BE2C (cell line): ENCODE measurements around the gene BCAP31.

Experiments used
- DNase-seq: peaks from one replicate; pipeline ENCODE4 v3.0.0-alpha.2; 2020
- H3K27me3 ChIP-seq: fragments of 250-450 bp; sonication (Bioruptor Pico); 2 replicates; pipeline ENCODE4 v1.5.1; 2020; ENCODE audit warnings: mild to moderate bottlenecking
- H3K36me3 ChIP-seq: fragments of 250-450 bp; sonication (Bioruptor Pico); 2 replicates; pipeline ENCODE4 v1.5.1; 2020; ENCODE audit warnings: mild to moderate bottlenecking
- H3K4me1 ChIP-seq: fragments of 250-450 bp; sonication (Bioruptor Pico); 2 replicates; pipeline ENCODE4 v1.5.1; 2020
- H3K4me3 ChIP-seq: 2 replicates; pipeline ENCODE4 v1.5.1; 2011; ENCODE audit warnings: low read depth, low read length
- H3K9me3 ChIP-seq: fragments of 250-450 bp; sonication (Bioruptor Pico); 2 replicates; pipeline ENCODE4 v1.5.1; 2020
- TF ChIP-seq, protein P1 (sequence below): IDR thresholded peaks from 2 replicates; pipeline ENCODE4 v1.5.1; 2012; ENCODE audit warnings: mild to moderate bottlenecking, low read depth, low read length

The BCAP31 gene

DNA sequence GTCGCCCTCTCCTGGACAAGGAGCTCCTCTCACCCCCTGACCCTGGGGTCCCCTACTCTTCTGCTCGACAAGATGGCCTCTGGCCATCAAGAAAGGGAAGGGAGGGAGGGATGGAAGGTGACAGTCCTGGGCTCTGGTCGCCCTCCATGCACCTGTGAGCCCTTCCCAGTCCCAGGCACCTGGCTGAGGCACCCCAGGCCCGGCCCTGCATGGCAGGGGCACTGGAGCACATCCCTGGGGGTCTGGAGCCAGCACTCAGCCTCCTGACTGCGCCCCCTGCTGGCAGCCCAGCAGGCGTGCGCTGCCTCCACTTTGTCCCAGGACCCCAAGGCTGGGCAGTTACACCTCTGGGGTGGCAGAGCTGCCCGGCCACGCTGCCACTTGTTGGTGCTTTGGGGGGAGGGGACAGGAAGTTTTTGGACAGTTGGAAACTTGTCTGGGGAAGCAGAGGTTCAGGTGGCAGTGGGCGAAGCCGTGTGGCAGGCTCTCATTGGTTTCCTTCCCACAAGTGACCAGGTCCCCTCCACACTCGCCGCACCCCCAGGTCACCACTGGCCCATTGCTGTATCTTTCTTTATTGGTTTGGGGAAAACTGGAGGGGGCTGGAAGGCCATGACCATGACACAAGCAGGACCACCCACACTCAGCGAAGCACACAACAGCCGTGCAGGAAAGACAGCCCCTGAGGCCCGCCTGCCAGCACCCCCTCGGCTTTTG, 54.9 kb downstream of the BCAP31 start:
- DNase-seq = peak; percentile 50
- Histone ChIP-seq H3K27me3 (no peaks in the 10 kb centered on the region), H3K36me3 (no peaks in the 10 kb centered on the region), H3K4me3 (no peak overlapping the region), H3K9me3 (no peaks in the 10 kb centered on the region), H3K4me1 (0 out of 2 replicates have a peak, but pooled peaks cover 3% of the 10 kb centered on the region)
- TF ChIP-seq, protein P1, sequence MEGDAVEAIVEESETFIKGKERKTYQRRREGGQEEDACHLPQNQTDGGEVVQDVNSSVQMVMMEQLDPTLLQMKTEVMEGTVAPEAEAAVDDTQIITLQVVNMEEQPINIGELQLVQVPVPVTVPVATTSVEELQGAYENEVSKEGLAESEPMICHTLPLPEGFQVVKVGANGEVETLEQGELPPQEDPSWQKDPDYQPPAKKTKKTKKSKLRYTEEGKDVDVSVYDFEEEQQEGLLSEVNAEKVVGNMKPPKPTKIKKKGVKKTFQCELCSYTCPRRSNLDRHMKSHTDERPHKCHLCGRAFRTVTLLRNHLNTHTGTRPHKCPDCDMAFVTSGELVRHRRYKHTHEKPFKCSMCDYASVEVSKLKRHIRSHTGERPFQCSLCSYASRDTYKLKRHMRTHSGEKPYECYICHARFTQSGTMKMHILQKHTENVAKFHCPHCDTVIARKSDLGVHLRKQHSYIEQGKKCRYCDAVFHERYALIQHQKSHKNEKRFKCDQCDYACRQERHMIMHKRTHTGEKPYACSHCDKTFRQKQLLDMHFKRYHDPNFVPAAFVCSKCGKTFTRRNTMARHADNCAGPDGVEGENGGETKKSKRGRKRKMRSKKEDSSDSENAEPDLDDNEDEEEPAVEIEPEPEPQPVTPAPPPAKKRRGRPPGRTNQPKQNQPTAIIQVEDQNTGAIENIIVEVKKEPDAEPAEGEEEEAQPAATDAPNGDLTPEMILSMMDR = peak; percentile 62

DNA sequence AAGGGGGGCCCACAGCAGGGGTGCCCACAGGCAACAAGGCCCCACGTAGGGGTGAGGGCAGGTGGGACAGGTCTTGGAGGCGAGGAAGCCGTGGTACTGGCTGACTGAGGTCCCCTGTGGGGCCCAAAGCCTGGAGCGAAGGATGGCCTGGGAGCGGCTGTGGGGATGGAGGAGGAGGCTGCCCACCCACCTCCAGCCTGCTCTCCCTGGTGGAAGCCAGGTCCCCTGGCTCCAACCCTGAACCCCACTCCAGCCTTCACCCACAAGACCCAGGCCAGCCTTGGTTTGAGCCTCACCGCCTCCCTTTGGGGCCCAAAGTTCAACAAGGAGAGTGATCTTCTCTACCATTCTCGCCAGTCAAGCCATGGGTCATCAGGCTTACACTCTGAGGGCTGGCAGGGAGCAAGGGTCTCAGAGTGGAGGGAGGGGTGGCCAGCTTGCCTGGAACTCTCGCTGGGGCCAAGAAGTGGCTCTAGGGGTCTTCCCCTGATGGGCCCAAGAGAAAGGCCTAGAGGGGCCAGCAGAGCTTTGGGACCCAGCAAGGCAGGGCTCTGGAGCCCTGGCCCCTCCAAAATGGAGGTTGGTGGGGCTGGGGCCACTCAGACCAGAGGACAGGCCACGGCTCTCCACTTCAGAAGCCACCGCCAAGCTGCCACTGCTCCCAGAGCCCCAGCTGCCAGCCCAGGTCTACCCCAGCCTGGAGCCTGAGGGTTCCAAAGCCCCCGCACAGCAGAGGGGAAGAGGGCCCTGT, 55.6 kb downstream of the BCAP31 start:
- no peak for DNase-seq
- no peak overlapping the region for H3K4me3 ChIP-seq
- no peaks in the 10 kb centered on the region for H3K36me3 ChIP-seq
- no peaks in the 10 kb centered on the region for H3K27me3 ChIP-seq
- H3K4me1 ChIP-seq = 0 out of 2 replicates have a peak, but pooled peaks cover 3% of the 10 kb centered on the region
- TF ChIP-seq, protein P1 = no peak
- H3K9me3 ChIP-seq = no peaks in the 10 kb centered on the region

DNA sequence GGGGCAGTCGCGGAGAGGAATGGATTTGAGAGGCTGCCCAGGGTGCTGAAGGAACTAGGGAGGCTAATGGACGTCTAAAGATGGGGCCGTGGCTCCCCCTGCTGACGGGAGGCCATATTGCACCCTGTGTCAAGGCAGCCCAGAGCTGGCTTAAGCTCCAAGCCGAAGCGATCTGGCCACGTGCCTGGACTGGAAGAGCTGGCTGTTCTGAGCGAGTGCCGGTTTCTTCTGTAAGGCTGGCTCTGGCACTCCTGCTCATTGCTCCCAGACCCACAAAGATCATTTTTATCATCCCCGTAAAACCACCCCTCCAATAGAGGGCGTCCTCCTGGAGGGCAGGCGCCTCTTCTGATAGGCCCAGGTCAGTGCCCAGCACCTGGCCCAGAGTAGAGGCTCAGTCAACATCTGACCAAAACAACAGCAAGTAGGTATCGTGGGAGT, 56.2 kb downstream of the BCAP31 start:
- peak overlapping the region; percentile 34 for H3K4me3 ChIP-seq

DNA sequence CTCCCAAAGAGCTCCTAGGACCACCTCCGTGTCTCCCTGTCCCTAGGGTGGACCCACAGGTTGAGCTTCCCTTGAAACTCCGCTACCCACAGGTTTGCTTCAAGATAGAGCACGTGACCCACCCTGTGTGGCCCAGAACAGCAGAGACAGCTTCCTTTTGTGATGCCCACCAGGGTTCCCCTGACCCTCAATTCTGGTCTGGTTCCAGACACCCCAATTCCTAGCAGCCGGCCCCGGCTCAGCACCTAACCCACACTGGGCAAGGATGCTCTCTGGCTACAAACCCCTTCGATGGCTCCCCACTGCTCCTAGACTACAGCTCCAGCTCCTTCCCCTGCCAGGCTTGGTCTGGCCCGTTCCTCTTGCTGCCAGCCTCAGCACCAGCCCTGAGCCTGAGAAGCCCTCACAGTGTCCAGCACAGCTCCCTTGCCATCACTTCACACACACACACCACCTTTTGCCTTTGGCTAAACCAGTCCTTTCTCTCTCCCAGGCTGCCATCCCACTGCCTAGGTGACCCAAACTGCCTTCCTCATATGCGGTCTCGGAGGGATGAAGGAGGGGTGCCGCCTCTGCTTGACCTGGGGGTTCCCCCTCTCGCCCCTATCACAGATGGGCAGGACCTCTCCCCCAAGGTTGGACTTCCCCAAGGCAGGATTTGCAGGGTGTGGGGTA, 56.8 kb downstream of the BCAP31 start:
- TF ChIP-seq, protein P1 = no peak
- Histone ChIP-seq H3K9me3 (no peaks in the 10 kb centered on the region), H3K27me3 (no peaks in the 10 kb centered on the region), H3K4me3 (peak overlapping the region; percentile 34), H3K4me1 (0 out of 2 replicates have a peak, but pooled peaks cover 3% of the 10 kb centered on the region), H3K36me3 (no peaks in the 10 kb centered on the region)
- DNase-seq = no peak

More for the DNA sequence above, 56.2 kb downstream of the BCAP31 start:
- DNase-seq = peak; percentile 87
- no peaks in the 10 kb centered on the region for H3K36me3 ChIP-seq
- H3K4me1 ChIP-seq = 0 out of 2 replicates have a peak, but pooled peaks cover 3% of the 10 kb centered on the region
- TF ChIP-seq, protein P1 = peak; percentile 72
- H3K27me3 ChIP-seq = no peaks in the 10 kb centered on the region
- H3K9me3 ChIP-seq = no peaks in the 10 kb centered on the region

DNA sequence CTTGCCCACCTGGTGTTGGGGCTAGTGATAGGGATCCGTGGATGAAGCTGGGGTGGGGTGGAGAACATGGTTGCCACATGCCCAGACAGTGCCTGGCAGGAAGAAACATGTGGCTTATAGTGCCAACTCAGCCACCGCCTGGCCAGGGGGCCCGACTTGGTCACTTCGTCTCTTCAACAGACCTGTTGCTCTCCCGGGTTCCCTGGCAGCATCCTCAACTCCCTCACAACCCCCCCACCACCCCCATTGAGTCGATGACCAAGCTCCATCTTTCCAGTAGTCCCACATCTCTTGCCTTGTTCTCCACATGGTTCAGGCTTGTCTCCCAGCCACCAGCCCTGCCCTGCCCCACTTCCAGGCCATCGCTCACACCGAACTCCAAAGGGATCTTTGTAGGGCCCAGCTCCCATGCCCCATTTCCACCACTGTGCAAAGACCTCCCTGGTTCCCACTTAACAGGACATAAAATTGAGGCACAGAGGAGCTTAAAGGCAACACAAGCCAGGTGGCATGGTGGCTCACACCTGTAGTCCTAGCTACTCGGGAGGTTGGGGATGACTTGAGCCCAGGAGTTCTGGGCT, 58.4 kb downstream of the BCAP31 start:
- TF ChIP-seq, protein P1 = no peak
- Histone ChIP-seq H3K27me3 (peaks cover 3% of the 10 kb centered on the region; the same call in 1 of the 2 replicates), H3K9me3 (no peaks in the 10 kb centered on the region), H3K4me3 (no peak overlapping the region), H3K36me3 (no peaks in the 10 kb centered on the region), H3K4me1 (0 out of 2 replicates have a peak, but pooled peaks cover 3% of the 10 kb centered on the region)
- no peak for DNase-seq
